Measurements from ENCODE around the gene NSD1. TPM values are rescaled to one million over a fixed set of nuclear protein-coding genes. Genes with fewer than 3 reads are reported as not detected.

Gene NSD1
- total RNA-seq, 1 experiment from 2014 or later = 58.8 TPM

GRCh38 chr5:177349762-177350161 lies 216.2 kb downstream of the NSD1 start:
- Histone ChIP-seq H3K4me2 (ENCODE audit: low read length) (peak overlapping the region; percentile 91), H3K9ac (ENCODE audit: low read length) (no peak overlapping the region), H3K27me3 (ENCODE audit: insufficient read depth, low read length) (no peaks in the 10 kb centered on the region), H3K36me3 (ENCODE audit: control insufficient read depth in 1 of 2, insufficient read depth in 2 of 2, low read length in 2 of 2) (peaks cover 8 to 11% of the 10 kb centered on the region in 2 experiments; a peak in 3 of 4 replicates), H3K79me2 (ENCODE audit: insufficient read depth, low read length) (peaks cover 65% of the 10 kb centered on the region), H3K9me3 (ENCODE audit: control insufficient read depth in 1 of 2, insufficient read depth in 1 of 2, low read depth in 1 of 2, low read length in 2 of 2) (no peaks in the 10 kb centered on the region), H3K4me3 (replicated peaks in 1 of 2; ENCODE audit: low read depth in 1 of 2, low read length in 2 of 2) (peak overlapping the region; percentile 6 to 98; a peak in 1 of 4 replicates), H3K4me1 (ENCODE audit: control insufficient read depth in 1 of 2, insufficient read depth in 2 of 2, low read length in 2 of 2) (peaks cover 14 to 16% of the 10 kb centered on the region in 2 experiments), H2AFZ (ENCODE audit: low read depth, low read length, poor library complexity, severe bottlenecking) (no peak overlapping the region), H4K20me1 (ENCODE audit: insufficient read depth) (peaks cover 3% of the 10 kb centered on the region; the same call in 1 of the 2 replicates), H3K27ac (ENCODE audit: low read depth, low read length) (no peak overlapping the region), H3K9me2 (ENCODE audit: insufficient read depth) (no peaks in the 10 kb centered on the region)
- ChIA-PET RAD21 (ENCODE audit: low non-redundant PET in 1 of 2, low total read pairs in 2 of 2, uncharacterized antibody in 2 of 2, unreplicated experiment in 2 of 2) (no interaction called here), CTCF (no interaction called here), POLR2A (interaction anchor here (2.8 kb wide), 1 partner anchor 21 kb away, joined by 9 read pairs; no protein-coding TSS in a partner anchor)
- intact Hi-C loops (cut with micrococcal nuclease) = no loop called here
- BruUV-seq (replicated peaks) = no TSS peak
- DNase-seq (ENCODE audit: low read depth, low spot score) = no peak
- no peak for ATAC-seq
- TF ChIP-seq CBX3 (IDR thresholded peaks at IDR 0.05; ENCODE audit: low read depth) (no peak), EGR1 (IDR thresholded peaks at IDR 0.05; ENCODE audit: low read depth) (no peak), EZH2phosphoT487 (IDR thresholded peaks at IDR 0.05; ENCODE audit: borderline replicate concordance) (no peak), JUND (IDR thresholded peaks at IDR 0.05) (no peak), SP1 (IDR thresholded peaks at IDR 0.05; ENCODE audit: low read depth) (no peak), POLR2AphosphoS5 (IDR thresholded peaks at IDR 0.05; ENCODE audit: low read depth, low read length) (no peak), ZFX (IDR thresholded peaks at IDR 0.05) (no peak), TCF7L2 (IDR thresholded peaks at IDR 0.05; ENCODE audit: borderline replicate concordance, extremely low read depth, insufficient read depth, insufficient read length) (no peak), CEBPB (IDR thresholded peaks at IDR 0.05; ENCODE audit: low read depth) (no peak), FOSL1 (IDR thresholded peaks at IDR 0.05; ENCODE audit: low read depth) (no peak), MAX (IDR thresholded peaks at IDR 0.05) (no peak), RAD21 (IDR thresholded peaks at IDR 0.05; ENCODE audit: low read depth) (no peak), SRF (IDR thresholded peaks at IDR 0.05; ENCODE audit: low read depth) (no peak), POLR2A (IDR thresholded peaks at IDR 0.05; ENCODE audit: borderline replicate concordance, extremely low read depth, insufficient read depth, insufficient read length) (no peak)
- TF ChIP-seq, protein P1, sequence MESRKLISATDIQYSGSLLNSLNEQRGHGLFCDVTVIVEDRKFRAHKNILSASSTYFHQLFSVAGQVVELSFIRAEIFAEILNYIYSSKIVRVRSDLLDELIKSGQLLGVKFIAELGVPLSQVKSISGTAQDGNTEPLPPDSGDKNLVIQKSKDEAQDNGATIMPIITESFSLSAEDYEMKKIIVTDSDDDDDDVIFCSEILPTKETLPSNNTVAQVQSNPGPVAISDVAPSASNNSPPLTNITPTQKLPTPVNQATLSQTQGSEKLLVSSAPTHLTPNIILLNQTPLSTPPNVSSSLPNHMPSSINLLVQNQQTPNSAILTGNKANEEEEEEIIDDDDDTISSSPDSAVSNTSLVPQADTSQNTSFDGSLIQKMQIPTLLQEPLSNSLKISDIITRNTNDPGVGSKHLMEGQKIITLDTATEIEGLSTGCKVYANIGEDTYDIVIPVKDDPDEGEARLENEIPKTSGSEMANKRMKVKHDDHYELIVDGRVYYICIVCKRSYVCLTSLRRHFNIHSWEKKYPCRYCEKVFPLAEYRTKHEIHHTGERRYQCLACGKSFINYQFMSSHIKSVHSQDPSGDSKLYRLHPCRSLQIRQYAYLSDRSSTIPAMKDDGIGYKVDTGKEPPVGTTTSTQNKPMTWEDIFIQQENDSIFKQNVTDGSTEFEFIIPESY (IDR thresholded peaks at IDR 0.05; ENCODE audit: extremely low read depth, insufficient replicate concordance, low read length) = no peak

Other genes with a start within 250 kb of the NSD1 start
- 0.30 TPM for gene HK3, start 234.4 kb upstream of the NSD1 start, total RNA-seq (2021; ENCODE audit: unreplicated experiment)
- gene UIMC1, start 127.0 kb upstream of the NSD1 start, total RNA-seq (2021; ENCODE audit: unreplicated experiment) = 38.4 TPM
- 13.7 TPM for gene ZNF346, start 111.1 kb upstream of the NSD1 start, total RNA-seq (2021; ENCODE audit: unreplicated experiment)
- gene FGFR4, start 46.9 kb upstream of the NSD1 start, total RNA-seq (2021; ENCODE audit: unreplicated experiment) = 78.1 TPM
- gene RAB24, start 169.9 kb downstream of the NSD1 start, total RNA-seq (2021; ENCODE audit: unreplicated experiment) = 13.5 TPM
- gene PRELID1, start 170.0 kb downstream of the NSD1 start, total RNA-seq (2021; ENCODE audit: unreplicated experiment) = 223 TPM
- 37.6 TPM for gene MXD3, start 178.1 kb downstream of the NSD1 start, total RNA-seq (2021; ENCODE audit: unreplicated experiment)
- 128 TPM for gene LMAN2, start 217.9 kb downstream of the NSD1 start, total RNA-seq (2021; ENCODE audit: unreplicated experiment)
- 9.4 TPM for gene RGS14, start 224.2 kb downstream of the NSD1 start, total RNA-seq (2021; ENCODE audit: unreplicated experiment)

Measured in HCT116 (cell line).